GM23338 (cell line): ENCODE measurements around the gene FLVCR1. TPM values are rescaled to one million over a fixed set of nuclear protein-coding genes. Genes with fewer than 3 reads are reported as not detected.

Experiments
- CTCF ChIP-seq, 2 experiments: fragments of 200-600 bp in 1 of 2; sonication (generic) in 1 of 2; conservative IDR thresholded peaks; 2 replicates each; pipeline versions ENCODE4 v1.5.1 to v1.6.1; 2016 to 2017; ENCODE audit warnings: antibody characterized with exemption in 2 of 2, low read depth in 2 of 2, mild to moderate bottlenecking in 2 of 2, moderate library complexity in 1 of 2
- ETS1 ChIP-seq: IDR thresholded peaks from 2 replicates; pipeline ENCODE4 v1.6.1; 2016; ENCODE audit warnings: antibody characterized with exemption
- EZH2phosphoT487 ChIP-seq: fragments of 200-600 bp; sonication (generic); IDR thresholded peaks from one replicate; pipeline ENCODE4 v1.8.1; 2018; ENCODE audit warnings: antibody characterized with exemption; ENCODE audit not compliant: unreplicated experiment
- POLR2AphosphoS5 ChIP-seq: IDR thresholded peaks from 2 replicates; pipeline ENCODE4 v1.6.1; 2016; ENCODE audit warnings: antibody characterized with exemption, low read depth
- STAT1 ChIP-seq: IDR thresholded peaks from one replicate; pipeline ENCODE4 v1.6.1; 2016; ENCODE audit warnings: antibody characterized with exemption; ENCODE audit not compliant: unreplicated experiment
- ZNF331 ChIP-seq: fragments of 250-450 bp; sonication (Bioruptor Pico); IDR thresholded peaks from 2 replicates; pipeline ENCODE4 v1.5.0; 2020; ENCODE audit warnings: low read depth, mild to moderate bottlenecking, moderate library complexity
- ZNF462 ChIP-seq: fragments of 250-450 bp; sonication (Bioruptor Pico); IDR thresholded peaks from 2 replicates; pipeline ENCODE4 v1.5.0; 2020; ENCODE audit warnings: mild to moderate bottlenecking, moderate library complexity
- polyA plus RNA-seq: library from polyadenylated mRNA; unstranded; fragments of >200 nt; fragmentation: Nextera tagmentation; extraction: Ambion mirVana; gene quantifications from 2 replicates; pipeline ENCODE4 v1.2.1, GENCODE V29; 2016
- total RNA-seq: library from RNA; depleted of rRNA; stranded (reverse); fragments of >200 nt; shearing (Covaris generic); gene quantifications from 2 replicates; pipeline ENCODE4 v1.2.3, GENCODE V29; 2014

FLVCR1 gene
- total and polyA plus RNA-seq, 2 experiments from 2014 or later: 60.5 to 93.5 TPM

GRCh38 chr1:212938846-212939245, 80.8 kb downstream of the FLVCR1 start (continued):
- TF ChIP-seq ZNF462 (CRISPR knock-in tag): no peak
- no peak for TF ChIP-seq ETS1
- TF ChIP-seq POLR2AphosphoS5: no peak
- no peak for TF ChIP-seq STAT1
- TF ChIP-seq ZNF331: no peak
- TF ChIP-seq CTCF (conservative IDR thresholded peaks at IDR 0.05; ENCODE audit: low read depth in 2 of 2): no peak
- no peak for TF ChIP-seq EZH2phosphoT487
